ENCODE measurements around the gene BCAS3.
"Not testable (repeated sequence)": the region's sequence is repeated elsewhere in the genome, so short reads cannot be mapped to it uniquely, and the experiment has no call there.

Gene BCAS3

DNA sequence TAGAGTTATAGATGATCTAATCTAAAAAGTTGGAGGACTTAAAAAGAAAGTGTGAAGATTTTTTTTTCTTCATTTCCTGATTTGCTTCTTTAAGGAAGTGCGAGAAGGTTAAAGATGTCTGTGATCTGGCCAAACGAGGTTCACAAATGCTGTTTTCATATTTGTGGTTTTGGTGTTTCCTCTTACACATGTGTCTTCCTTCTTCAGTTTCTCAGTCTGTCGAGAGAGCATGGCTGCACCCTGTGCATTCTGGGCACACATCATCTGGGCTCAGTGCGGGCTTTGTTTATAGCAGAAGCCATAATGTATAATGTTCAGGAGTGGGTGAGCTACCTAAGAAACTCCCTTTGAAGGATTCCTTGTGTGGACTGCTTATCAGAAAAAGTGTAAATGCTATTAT is 461.6 kb downstream of the BCAS3 start:
- no peak for DNase-seq

GRCh38 chr17:61140081-61140786 is 462.6 kb downstream of the BCAS3 start:
- no peak for DNase-seq

DNA sequence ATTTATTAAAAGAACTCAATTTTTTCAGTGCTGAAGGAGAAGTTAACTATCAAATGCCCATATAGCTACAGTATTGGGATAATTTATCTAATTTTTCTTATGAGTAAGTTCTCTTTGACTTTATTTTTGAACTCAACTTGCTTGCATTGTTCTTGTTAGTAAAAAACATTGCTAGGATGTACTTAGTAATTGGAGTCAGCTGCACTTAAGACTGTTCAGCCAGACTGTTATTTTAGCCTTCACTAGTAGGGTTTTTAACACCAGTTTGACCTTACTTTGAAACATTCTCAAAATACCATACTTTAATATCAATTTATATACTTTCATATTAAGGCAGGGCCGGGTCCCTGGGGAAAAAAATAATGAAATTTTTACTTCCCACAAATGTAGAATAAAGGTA is 465.4 kb downstream of the BCAS3 start:
- DNase-seq = no peak

GRCh38 chr17:61144137-61144536 is 466.5 kb downstream of the BCAS3 start:
- DNase-seq = no peak

- DNase-seq = no peak
Observed at GRCh38 chr17:61144617-61145564, 467.2 kb downstream of the BCAS3 start.

DNA sequence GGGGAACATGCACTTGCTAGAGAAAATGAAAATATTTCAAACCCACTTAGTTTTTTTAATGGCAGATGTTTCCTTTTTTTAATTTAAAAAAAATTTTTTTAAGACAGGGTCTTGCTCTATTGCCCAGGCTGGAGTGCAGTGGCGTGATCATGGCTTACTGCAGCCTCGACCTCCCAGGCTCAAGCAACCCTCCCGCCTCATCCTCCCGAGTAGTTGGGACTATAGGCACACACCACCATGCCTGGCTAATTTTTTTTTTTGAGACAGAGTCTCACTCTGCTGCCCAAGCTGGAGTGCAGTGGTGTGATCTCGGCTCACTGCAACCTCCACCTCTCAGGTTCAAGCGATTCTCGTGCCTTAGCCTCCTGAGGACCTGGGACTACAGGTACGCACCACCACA is 469.2 kb downstream of the BCAS3 start:
- not testable (repeated sequence) for DNase-seq

GRCh38 chr17:61149106-61149825 is 471.6 kb downstream of the BCAS3 start:
- no peak for DNase-seq

DNA sequence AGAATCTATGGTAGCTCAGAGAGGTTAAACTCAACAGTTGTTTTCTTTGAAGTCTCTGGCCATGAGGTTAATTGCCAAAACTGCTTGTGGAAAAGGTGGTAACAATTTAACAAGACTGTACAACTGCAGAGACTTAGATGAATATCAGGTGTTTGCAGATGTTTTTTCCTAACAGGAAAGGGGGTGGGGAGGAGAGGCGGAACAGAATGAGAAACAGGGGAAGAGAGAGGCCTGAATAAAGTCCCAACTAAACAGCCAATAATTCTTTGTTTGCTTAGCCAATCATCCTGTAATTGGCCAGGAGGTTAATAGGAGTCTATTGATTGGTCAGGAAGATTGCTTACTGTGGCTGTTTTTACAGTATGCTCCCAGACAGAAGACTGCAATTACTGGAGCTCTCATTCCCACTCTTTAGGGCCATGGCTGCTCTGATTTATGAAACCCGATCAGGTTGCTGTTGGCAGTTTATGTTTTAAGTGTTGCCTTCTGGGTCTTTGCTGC is 472.3 kb downstream of the BCAS3 start:
- no peak for DNase-seq

DNA sequence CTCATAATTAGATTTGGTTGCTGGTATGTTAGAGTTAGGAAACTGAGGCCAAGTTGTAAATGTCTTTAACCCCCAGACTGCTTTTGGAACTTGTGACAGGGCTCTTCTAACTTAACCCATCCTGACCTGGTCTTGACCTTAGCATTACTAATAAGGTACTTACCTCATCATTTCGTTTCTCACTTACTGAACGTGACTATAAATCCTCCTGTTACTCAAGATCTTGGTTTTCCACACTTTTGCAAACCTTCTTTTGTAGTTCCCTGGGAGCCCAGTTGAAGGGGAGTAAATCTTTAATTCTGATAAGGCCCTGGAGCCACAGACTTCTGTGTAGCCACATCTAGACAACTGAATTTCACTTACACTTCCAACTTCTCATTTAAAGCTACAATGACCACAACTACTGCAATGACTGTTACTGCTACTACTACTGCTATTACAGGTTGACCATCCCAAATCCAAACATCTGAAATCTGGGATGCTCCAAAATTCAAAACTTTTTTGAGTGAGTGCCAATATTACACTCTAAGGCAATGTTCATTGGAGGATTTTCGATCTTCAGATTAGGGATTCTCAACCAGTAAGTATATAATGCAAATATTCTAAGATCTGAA is 473.1 kb downstream of the BCAS3 start:
- no peak for DNase-seq

DNA sequence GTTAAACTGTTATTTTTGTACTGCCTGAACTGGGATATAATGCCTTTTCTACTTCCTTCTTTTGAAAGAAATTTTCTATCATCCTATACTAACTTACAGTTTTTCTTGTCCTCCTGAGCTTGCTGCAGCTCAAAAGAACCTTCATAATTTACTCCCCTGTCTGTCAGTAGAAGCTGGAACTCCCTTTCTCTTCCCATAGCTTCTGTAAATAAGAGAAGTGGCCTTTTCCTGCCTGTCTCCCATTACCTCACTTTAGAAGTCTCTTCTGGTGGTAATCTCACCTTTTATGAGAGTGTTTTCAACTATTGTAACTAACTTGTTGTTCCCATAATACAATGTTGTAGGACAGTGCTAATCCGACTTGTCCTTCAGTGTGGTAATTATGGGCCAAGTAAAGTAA is 475.2 kb downstream of the BCAS3 start:
- DNase-seq = no peak

GRCh38 chr17:61155590-61156237 is 478.1 kb downstream of the BCAS3 start:
- DNase-seq = no peak

DNA sequence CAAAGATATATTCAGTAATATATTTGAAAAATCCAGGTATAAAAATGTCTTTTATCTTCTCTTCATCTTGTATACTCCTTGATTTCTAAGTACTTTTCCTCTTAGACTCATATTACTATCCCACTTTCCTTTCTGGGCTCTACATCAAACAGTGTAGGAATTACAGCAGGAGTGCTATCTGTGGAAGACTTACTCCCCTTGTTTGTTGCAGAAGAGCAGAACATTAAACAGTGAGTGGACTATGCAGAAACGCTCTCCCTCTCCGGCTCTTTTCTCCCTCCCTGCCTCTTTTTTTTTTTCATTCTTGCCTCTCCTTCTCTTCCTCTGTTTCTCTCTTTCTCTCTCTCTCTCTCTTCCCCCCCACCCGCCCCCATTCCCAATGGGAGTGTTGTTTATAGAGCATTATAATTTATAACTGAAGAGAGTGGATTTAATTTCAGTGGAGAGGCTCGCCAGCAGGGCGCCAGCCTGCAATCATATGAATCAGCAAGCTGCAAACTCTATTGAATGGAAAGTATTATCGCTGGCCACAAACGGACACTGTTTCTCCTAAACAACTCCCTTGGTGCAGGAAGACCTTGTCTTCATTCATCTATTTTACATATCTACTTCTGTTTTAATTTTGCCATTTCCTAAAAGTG is 479.7 kb downstream of the BCAS3 start:
- DNase-seq = no peak

GRCh38 chr17:61158376-61158775 is 480.7 kb downstream of the BCAS3 start:
- no peak for DNase-seq

DNA sequence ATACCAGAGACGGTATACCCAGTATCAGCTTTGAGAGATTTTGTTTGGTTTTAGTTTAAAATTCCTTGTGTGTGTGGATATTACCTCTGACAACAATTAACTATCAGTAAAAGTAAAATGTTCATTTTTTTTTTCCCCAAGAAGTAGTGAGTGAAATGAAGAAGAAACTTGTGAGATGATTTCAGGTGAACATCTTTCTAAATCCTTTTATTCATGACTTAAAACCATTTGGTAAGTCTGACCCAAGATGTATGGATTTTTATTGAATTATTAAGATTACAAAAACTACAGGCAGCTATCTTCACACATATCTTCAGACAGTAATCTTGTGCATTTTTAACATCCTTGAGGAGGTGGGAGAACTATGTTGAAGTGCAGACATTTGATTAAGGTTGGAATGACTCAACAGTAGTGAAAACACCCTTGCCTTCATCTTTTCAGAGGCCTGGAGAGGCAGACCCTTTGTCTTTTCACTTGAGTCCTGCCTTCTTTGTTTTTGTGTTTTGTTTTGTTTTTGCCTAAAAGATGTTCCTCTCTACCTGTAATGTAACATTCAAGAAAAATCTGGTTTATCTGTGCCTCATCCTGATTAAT is 481.7 kb downstream of the BCAS3 start:
- DNase-seq = no peak

DNA sequence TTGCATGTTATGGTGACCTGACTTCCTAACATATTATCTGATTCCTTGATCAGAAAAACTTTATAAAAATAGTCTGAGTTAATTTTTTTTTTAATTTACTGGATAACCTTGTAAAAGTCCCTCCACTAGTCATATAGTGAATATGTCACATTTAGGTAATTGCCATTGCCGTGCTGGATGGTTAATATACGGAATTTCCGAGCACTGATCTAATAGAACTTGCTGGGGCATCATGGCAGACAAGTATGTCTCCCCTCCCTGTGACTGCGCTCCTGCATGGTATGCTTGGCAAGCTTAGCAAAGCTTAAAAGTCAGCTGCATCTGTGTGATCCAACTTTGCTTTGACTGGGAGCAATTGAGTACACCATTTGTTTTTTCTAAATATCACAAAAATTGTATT is 482.6 kb downstream of the BCAS3 start:
- DNase-seq = no peak

DNA sequence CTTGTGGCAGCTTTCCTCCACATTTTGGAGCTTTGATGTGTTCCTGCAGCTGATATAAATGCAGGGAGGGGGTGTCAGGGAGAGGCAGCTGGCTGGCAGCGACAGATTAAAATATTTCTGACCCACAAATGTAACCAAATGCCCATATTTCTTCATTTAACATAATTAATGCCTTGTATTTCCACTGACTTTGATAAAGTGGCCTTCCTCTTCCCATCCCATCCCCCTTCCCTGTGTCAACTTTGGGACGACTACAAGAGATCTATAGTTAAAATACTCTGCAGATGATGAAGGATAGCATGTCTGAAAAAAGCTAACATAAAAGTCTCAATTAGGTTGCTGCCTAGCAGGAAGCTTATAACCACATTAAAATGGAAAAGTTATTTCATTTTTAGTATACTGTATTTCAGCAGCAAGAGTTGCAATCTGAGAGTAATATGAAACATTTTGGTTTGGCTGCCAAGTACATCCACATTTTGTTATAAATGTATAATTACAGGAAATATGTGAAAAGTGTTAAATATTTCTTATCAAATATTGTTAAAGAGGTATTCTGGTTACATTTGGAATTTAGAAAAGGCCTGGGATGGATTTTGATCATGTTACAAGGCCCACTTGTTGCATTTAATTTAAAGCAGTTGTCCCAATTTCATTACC is 483.3 kb downstream of the BCAS3 start:
- no peak for DNase-seq

DNA sequence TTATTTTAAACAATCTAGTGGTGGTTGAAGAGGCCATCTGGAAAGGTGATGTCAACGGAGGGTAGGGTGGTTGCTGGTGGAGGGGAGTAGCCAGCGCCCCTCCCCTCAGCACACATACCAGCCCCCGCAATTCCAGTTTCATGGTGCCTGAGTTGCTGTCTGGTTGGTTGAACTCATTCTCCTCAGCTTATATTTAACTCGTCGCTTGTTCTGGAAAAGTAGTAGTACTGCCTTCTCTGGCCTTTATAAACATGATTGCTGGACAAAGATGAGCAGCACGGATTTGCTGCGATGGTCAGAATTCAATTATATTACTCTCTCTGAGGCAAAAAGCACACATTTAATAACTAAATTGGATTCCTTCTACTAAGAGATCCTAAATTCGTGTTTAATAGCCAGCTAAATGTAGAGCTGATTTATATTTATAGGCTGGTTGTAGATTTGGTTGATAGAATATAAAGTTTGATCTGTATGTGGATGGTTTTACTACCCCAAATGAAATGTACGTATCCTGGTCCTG is 484.0 kb downstream of the BCAS3 start:
- no peak for DNase-seq

DNA sequence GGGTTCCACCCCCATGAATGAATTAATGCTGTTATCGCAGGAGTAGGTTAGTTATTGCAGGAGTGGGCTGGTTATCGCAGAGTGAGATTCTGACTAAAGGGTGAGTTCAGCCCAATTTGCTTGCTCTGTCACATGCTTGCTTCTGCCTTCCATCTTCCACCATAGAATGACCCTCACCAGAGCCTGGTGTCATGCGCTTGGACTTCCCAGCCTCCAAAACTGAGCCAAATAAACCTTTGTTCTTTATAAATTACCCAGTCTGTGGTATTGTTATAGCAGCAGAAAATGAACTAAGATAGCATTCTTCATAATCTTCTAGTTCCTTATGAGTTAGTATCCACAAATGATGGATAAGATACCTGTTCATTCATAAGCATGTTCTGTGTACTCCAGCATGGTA is 486.9 kb downstream of the BCAS3 start:
- no peak for DNase-seq

DNA sequence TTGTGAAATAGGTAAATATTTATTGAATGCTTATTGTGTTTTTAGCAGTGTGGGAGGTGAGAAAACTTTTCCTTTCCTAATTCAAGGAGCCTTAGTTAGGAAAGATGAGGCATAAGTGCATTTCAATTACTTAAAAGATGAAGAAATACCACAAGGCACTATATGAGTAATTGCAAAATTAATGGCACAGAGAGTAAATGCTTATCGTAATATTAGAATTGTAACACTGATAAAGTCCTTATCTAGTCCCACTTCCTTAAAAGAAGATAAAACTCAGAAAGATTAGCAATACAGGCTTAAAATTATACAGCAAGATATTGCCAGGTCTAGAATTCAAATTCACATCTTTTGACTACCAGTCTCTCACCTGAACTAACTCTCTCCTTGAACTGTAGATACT is 489.4 kb downstream of the BCAS3 start:
- no peak for DNase-seq

GRCh38 chr17:61168506-61168905 is 490.9 kb downstream of the BCAS3 start:
- DNase-seq = no peak

DNA sequence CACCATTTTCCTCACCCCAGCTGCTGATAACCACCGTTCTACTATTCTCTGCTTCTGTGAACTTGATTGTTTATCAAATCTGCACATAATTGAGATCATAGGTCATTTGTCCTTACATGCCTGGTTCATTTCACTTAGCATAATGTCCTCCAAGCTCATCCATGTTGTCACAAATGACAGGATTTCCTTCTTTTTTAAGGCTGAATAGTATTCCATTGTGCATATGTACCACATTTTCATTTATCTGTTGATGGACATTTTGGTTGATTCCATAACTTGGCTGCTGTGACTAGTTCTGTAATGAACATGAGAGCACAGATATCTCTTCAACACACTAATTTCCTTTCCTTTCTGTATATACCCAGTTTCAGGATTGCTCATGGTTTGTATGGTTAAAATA is 496.7 kb downstream of the BCAS3 start:
- no peak for DNase-seq

Data from 8988T (cell line).